Transverse colon (tissue), 4 donors: Measurements from ENCODE around the gene CCDC178.
"Not testable (repeated sequence)": the region's sequence is repeated elsewhere in the genome, so short reads cannot be mapped to it uniquely, and the experiment has no call there.

Experiments used
- CTCF ChIP-seq, 5 experiments: fragments of 200-600 bp in 3 of 5; fragments of 450-650 bp in 2 of 5; sonication (generic) in 3 of 5; IDR thresholded peaks; 1 replicate in 2 of 5; 2 replicates in 3 of 5; pipeline ENCODE4 v1.5.1; 2016 to 2017; ENCODE audit warnings: antibody characterized with exemption in 5 of 5, inconsistent platforms in 3 of 5, mild to moderate bottlenecking in 2 of 5, moderate library complexity in 1 of 5
- EP300 ChIP-seq: sonication (generic); formaldehyde crosslinking; IDR thresholded peaks from one replicate; pipeline ENCODE4 v1.6.1; 2017; ENCODE audit warnings: antibody characterized with exemption, low read depth
- POLR2AphosphoS5 ChIP-seq, 3 donors: sonication (generic); formaldehyde crosslinking; IDR thresholded peaks; one replicate each; pipeline ENCODE4 v1.6.1; 2016; ENCODE audit warnings: antibody characterized with exemption in 3 of 3

DNA sequence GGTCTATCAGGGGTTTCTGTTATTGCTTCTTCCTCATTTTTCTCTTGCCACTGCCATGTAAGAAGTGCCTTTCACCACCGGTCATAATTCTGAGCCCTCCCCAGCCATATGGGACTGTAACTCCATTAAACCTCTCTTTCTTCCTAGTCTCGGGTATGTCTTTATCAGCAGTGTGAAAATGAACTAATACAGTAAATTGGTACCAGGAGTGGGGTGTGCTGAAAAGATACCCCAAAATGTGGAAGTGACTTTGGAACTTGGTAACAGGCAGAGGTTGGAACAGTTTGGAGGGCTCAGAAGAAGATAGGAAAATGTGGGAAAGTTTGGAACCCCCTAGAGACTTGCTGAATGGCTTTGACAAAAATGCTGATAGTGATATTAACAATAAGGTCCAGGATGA lies 100.8 kb downstream of the CCDC178 start:
- not testable (repeated sequence) for TF ChIP-seq CTCF (IDR thresholded peaks at IDR 0.05); EP300; POLR2AphosphoS5 (IDR thresholded peaks at IDR 0.05)
